PFSK-1 (cell line): ENCODE data around the gene NCOR1.

Experiments
- SIN3A ChIP-seq: IDR thresholded peaks from 2 replicates; pipeline ENCODE4 v1.6.1; 2012; ENCODE audit warnings: mild to moderate bottlenecking, low read length, moderate library complexity, borderline replicate concordance; ENCODE audit not compliant: insufficient read depth
- TF ChIP-seq, protein P1 (sequence below), 2 experiments: IDR thresholded peaks; 2 replicates each; pipeline versions ENCODE4 v1.6.1 to v1.8.0; 2011 to 2012; ENCODE audit warnings: low read depth in 2 of 2, low read length in 2 of 2, control low read depth in 1 of 2, inconsistent platforms in 1 of 2, mild to moderate bottlenecking in 1 of 2, moderate library complexity in 1 of 2; ENCODE audit not compliant: insufficient read depth in 1 of 2

DNA sequence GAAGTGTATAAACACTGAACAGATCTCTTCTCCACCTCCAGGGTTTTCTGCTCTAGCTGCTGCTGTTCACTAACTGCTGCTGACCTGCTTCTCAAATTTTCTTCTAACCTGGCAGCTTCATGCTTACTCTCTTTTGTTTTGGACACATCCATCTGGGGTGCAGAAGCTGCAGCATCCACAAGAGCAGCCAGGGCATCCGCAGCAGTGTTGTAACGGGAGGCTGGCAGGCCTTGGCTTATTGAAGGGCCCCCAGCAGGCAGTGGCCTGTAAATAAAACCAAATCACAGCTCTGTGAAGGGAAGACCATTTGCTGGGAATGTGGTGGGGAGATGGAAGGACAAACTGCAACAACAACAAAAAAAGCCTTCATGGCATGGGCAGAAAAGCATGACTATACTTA lies 153.7 kb downstream of the NCOR1 start:
- TF ChIP-seq SIN3A = no peak
- TF ChIP-seq, protein P1, sequence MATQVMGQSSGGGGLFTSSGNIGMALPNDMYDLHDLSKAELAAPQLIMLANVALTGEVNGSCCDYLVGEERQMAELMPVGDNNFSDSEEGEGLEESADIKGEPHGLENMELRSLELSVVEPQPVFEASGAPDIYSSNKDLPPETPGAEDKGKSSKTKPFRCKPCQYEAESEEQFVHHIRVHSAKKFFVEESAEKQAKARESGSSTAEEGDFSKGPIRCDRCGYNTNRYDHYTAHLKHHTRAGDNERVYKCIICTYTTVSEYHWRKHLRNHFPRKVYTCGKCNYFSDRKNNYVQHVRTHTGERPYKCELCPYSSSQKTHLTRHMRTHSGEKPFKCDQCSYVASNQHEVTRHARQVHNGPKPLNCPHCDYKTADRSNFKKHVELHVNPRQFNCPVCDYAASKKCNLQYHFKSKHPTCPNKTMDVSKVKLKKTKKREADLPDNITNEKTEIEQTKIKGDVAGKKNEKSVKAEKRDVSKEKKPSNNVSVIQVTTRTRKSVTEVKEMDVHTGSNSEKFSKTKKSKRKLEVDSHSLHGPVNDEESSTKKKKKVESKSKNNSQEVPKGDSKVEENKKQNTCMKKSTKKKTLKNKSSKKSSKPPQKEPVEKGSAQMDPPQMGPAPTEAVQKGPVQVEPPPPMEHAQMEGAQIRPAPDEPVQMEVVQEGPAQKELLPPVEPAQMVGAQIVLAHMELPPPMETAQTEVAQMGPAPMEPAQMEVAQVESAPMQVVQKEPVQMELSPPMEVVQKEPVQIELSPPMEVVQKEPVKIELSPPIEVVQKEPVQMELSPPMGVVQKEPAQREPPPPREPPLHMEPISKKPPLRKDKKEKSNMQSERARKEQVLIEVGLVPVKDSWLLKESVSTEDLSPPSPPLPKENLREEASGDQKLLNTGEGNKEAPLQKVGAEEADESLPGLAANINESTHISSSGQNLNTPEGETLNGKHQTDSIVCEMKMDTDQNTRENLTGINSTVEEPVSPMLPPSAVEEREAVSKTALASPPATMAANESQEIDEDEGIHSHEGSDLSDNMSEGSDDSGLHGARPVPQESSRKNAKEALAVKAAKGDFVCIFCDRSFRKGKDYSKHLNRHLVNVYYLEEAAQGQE (IDR thresholded peaks at IDR 0.05; ENCODE audit: insufficient read depth in 1 of 2, low read depth in 2 of 2, low read length in 2 of 2) = no peak
